K562 (cell line): Measurements from ENCODE around the gene CYBRD1. TPM values are rescaled to one million over a fixed set of nuclear protein-coding genes. Genes with fewer than 3 reads are reported as not detected.
A peak's percentile ranks its signal among the peaks of the same experiment; 100 is the strongest.

Experiments
- BRD9 ChIP-seq: fragments of 450-650 bp; IDR thresholded peaks from 2 replicates; pipeline ENCODE4 v1.6.1; 2018; ENCODE audit warnings: low read depth; ENCODE audit not compliant: partially characterized antibody
- CBX1 ChIP-seq: sonication (generic); IDR thresholded peaks from 2 replicates; pipeline ENCODE4 v1.6.1; 2016; ENCODE audit warnings: antibody characterized with exemption, low read depth, mild to moderate bottlenecking
- CREB1 ChIP-seq, 2 experiments: sonication (generic) in 1 of 2; formaldehyde crosslinking in 1 of 2; IDR thresholded peaks; 2 replicates each; pipeline versions ENCODE4 v1.6.1 to v1.8.0; 2012 to 2022; ENCODE audit warnings: inconsistent platforms in 1 of 2, mild to moderate bottlenecking in 1 of 2, missing genetic modification reagents in 1 of 2, moderate library complexity in 1 of 2
- ELF4 ChIP-seq: fragments of 450-650 bp; formaldehyde crosslinking; IDR thresholded peaks from 2 replicates; pipeline ENCODE4 v1.4.0; 2022; ENCODE audit warnings: missing genetic modification characterization
- GATAD2B ChIP-seq: fragments of 450-650 bp; IDR thresholded peaks from 2 replicates; pipeline ENCODE4 v1.6.1; 2017; ENCODE audit warnings: mild to moderate bottlenecking, borderline replicate concordance
- KLF6 ChIP-seq: fragments of 250-450 bp; sonication (Bioruptor Pico); IDR thresholded peaks from 2 replicates; pipeline ENCODE4 v1.4.0; 2020; ENCODE audit warnings: mild to moderate bottlenecking, moderate library complexity, borderline replicate concordance
- NUFIP1 ChIP-seq: fragments of 450-650 bp; IDR thresholded peaks from 2 replicates; pipeline ENCODE4 v1.6.1; 2018; ENCODE audit not compliant: partially characterized antibody
- RBM22 ChIP-seq: fragments of 200-400 bp; formaldehyde crosslinking; IDR thresholded peaks from 2 replicates; pipeline ENCODE4 v1.6.1; 2018; ENCODE audit warnings: low read length, low read depth; ENCODE audit not compliant: poor library complexity, severe bottlenecking
- RBM34 ChIP-seq: fragments of 200-400 bp; formaldehyde crosslinking; IDR thresholded peaks from 2 replicates; pipeline ENCODE4 v1.6.1; 2018; ENCODE audit warnings: low read length, borderline replicate concordance; ENCODE audit not compliant: insufficient read depth
- SP2 ChIP-seq: IDR thresholded peaks from 2 replicates; pipeline ENCODE4 v1.6.1; 2011; ENCODE audit warnings: mild to moderate bottlenecking, low read depth, low read length, moderate library complexity; ENCODE audit not compliant: poor library complexity, severe bottlenecking; ENCODE audit errors: extremely low read depth
- TBP ChIP-seq: optimal IDR thresholded peaks from 2 replicates; pipeline ENCODE3; 2011; ENCODE audit warnings: low read depth, low read length, improper control_type of control experiment
- TGIF2 ChIP-seq: sonication (generic); formaldehyde crosslinking; IDR thresholded peaks from 2 replicates; pipeline ENCODE4 v1.8.1; 2022; ENCODE audit warnings: mild to moderate bottlenecking, missing genetic modification reagents, moderate library complexity
- U2AF1 ChIP-seq: fragments of 200-400 bp; formaldehyde crosslinking; optimal IDR thresholded peaks from 2 replicates; pipeline ENCODE3; 2017; ENCODE audit warnings: mild to moderate bottlenecking, low read depth, low read length, moderate library complexity
- ZNF12 ChIP-seq: sonication (generic); formaldehyde crosslinking; IDR thresholded peaks from 2 replicates; pipeline ENCODE4 v1.4.0; 2020; ENCODE audit warnings: mild to moderate bottlenecking, missing genetic modification reagents
- ZNF133 ChIP-seq: fragments of 250-450 bp; sonication (Bioruptor Pico); IDR thresholded peaks from 2 replicates; pipeline ENCODE4 v1.4.0; 2020; ENCODE audit warnings: mild to moderate bottlenecking
- ZNF507 ChIP-seq: conservative IDR thresholded peaks from 2 replicates; pipeline ENCODE4 v1.6.1; 2017; ENCODE audit warnings: missing genetic modification characterization, missing compliant biosample characterization
- polyA plus RNA-seq, 8 experiments: library from polyadenylated mRNA; depleted of rRNA in 4 of 8; stranded (reverse) in 5 of 8; unstranded in 3 of 8; fragments of >200 nt; fragmentation: Nextera tagmentation in 2 of 8; fragmentation: Illumina TruSeq in 1 of 8; extraction: Ambion mirVana in 2 of 8; extraction: Trizol in 1 of 8; gene quantifications; 2 replicates each; pipeline versions ENCODE4 v1.2.1 to v1.2.3, GENCODE V29; 2011 to 2014; ENCODE audit warnings: inconsistent platforms in 1 of 8, missing spikeins in 1 of 8
- total RNA-seq, 7 experiments: library from RNA; depleted of rRNA in 6 of 7; stranded (reverse); fragments of >200 nt in 6 of 7; fragmentation: Illumina TruSeq in 2 of 7; extraction: Trizol in 2 of 7; gene quantifications; 2 replicates each; pipeline versions ENCODE4 v1.2.1 to v1.2.3, GENCODE V29; 2011 to 2021; ENCODE audit warnings: low replicate concordance in 1 of 7
- TF ChIP-seq, protein P1 (sequence below): sonication (generic); formaldehyde crosslinking; IDR thresholded peaks from 2 replicates; pipeline ENCODE4 v1.8.0; 2023; ENCODE audit warnings: missing genetic modification reagents, mild to moderate bottlenecking, borderline replicate concordance
- TF ChIP-seq, protein P2 (sequence below): conservative IDR thresholded peaks from 2 replicates; pipeline ENCODE4 v1.6.1; 2011; ENCODE audit warnings: low read depth, mild to moderate bottlenecking, low read length; ENCODE audit not compliant: control insufficient read depth
- TF ChIP-seq, protein P3 (sequence below), 3 experiments: IDR thresholded peaks in 2 of 3; conservative IDR thresholded peaks in 1 of 3; 2 replicates each; pipeline ENCODE4 v1.5.1; 2011 to 2012; ENCODE audit warnings: low read length in 3 of 3, mild to moderate bottlenecking in 3 of 3, control low read depth in 2 of 3, improper control_type of control experiment in 1 of 3, inconsistent platforms in 1 of 3, low read depth in 1 of 3, mixed read lengths in 1 of 3, moderate library complexity in 1 of 3; ENCODE audit not compliant: insufficient read depth in 2 of 3

The CYBRD1 gene
- total and polyA plus RNA-seq, 9 of the 15 experiments (the other 6 are each of a cell fraction or from before 2014, with no cell fraction given) = 9.6 to 22.4 (median 15.6) TPM

DNA sequence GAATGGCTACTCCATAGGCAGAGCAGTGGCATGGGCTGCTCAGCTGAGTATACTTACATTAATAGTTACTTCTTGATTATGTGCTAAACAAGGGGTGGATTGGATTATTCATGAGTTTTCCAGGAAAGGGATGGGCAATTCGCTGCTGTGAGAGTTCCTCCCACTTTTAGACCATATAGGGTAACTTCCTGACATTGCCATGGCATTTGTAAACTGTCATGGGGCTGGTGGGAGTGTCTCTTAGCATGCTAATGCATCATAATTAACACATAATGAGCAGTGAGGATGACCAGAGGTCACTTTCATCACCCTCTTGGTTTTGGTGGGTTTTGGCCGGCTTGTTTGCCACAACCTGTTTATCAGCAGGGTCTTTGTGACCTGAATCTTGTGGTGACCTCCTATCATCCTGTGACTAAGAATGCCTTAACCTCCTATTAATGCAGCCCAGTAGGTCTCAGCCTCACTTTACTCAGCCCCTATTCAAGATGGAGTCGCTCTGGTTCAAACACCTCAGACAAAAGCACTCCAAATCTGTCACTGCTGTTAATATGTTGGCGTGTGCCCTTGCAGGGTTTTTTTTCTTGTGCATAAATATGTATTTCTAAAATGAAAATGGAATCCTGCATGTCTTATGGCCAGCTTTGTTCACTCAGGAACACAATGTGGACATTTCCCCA lies 56.0 kb downstream of the CYBRD1 start (continued):
- TF ChIP-seq RBM34 (no peak), ZNF133 (no peak), NUFIP1 (no peak), U2AF1 (no peak), BRD9 (no peak), TBP (no peak), ZNF12 (CRISPR knock-in tag) (no peak), RBM22 (no peak), TGIF2 (CRISPR knock-in tag) (no peak), ELF4 (no peak), SP2 (no peak), KLF6 (peak; percentile 87; the same call in 1 of the 2 replicates), ZNF507 (tag) (0 out of 2 replicates have a peak, but pooled peaks have one; percentile 18), CREB1 (IDR thresholded peaks at IDR 0.05) (no peak), CREB1 (CRISPR knock-in tag; IDR thresholded peaks at IDR 0.05) (no peak), GATAD2B (no peak), CBX1 (no peak)
- TF ChIP-seq, protein P1, sequence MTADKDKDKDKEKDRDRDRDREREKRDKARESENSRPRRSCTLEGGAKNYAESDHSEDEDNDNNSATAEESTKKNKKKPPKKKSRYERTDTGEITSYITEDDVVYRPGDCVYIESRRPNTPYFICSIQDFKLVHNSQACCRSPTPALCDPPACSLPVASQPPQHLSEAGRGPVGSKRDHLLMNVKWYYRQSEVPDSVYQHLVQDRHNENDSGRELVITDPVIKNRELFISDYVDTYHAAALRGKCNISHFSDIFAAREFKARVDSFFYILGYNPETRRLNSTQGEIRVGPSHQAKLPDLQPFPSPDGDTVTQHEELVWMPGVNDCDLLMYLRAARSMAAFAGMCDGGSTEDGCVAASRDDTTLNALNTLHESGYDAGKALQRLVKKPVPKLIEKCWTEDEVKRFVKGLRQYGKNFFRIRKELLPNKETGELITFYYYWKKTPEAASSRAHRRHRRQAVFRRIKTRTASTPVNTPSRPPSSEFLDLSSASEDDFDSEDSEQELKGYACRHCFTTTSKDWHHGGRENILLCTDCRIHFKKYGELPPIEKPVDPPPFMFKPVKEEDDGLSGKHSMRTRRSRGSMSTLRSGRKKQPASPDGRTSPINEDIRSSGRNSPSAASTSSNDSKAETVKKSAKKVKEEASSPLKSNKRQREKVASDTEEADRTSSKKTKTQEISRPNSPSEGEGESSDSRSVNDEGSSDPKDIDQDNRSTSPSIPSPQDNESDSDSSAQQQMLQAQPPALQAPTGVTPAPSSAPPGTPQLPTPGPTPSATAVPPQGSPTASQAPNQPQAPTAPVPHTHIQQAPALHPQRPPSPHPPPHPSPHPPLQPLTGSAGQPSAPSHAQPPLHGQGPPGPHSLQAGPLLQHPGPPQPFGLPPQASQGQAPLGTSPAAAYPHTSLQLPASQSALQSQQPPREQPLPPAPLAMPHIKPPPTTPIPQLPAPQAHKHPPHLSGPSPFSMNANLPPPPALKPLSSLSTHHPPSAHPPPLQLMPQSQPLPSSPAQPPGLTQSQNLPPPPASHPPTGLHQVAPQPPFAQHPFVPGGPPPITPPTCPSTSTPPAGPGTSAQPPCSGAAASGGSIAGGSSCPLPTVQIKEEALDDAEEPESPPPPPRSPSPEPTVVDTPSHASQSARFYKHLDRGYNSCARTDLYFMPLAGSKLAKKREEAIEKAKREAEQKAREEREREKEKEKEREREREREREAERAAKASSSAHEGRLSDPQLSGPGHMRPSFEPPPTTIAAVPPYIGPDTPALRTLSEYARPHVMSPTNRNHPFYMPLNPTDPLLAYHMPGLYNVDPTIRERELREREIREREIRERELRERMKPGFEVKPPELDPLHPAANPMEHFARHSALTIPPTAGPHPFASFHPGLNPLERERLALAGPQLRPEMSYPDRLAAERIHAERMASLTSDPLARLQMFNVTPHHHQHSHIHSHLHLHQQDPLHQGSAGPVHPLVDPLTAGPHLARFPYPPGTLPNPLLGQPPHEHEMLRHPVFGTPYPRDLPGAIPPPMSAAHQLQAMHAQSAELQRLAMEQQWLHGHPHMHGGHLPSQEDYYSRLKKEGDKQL (CRISPR knock-in tag) = no peak
- TF ChIP-seq, protein P2, sequence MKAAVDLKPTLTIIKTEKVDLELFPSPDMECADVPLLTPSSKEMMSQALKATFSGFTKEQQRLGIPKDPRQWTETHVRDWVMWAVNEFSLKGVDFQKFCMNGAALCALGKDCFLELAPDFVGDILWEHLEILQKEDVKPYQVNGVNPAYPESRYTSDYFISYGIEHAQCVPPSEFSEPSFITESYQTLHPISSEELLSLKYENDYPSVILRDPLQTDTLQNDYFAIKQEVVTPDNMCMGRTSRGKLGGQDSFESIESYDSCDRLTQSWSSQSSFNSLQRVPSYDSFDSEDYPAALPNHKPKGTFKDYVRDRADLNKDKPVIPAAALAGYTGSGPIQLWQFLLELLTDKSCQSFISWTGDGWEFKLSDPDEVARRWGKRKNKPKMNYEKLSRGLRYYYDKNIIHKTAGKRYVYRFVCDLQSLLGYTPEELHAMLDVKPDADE = no peak
- TF ChIP-seq, protein P3, sequence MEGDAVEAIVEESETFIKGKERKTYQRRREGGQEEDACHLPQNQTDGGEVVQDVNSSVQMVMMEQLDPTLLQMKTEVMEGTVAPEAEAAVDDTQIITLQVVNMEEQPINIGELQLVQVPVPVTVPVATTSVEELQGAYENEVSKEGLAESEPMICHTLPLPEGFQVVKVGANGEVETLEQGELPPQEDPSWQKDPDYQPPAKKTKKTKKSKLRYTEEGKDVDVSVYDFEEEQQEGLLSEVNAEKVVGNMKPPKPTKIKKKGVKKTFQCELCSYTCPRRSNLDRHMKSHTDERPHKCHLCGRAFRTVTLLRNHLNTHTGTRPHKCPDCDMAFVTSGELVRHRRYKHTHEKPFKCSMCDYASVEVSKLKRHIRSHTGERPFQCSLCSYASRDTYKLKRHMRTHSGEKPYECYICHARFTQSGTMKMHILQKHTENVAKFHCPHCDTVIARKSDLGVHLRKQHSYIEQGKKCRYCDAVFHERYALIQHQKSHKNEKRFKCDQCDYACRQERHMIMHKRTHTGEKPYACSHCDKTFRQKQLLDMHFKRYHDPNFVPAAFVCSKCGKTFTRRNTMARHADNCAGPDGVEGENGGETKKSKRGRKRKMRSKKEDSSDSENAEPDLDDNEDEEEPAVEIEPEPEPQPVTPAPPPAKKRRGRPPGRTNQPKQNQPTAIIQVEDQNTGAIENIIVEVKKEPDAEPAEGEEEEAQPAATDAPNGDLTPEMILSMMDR (IDR thresholded peaks at IDR 0.05 in 2 of 3, conservative IDR thresholded peaks at IDR 0.05 in 1 of 3; ENCODE audit: insufficient read depth in 2 of 3, low read depth in 1 of 3, low read length in 3 of 3) = no peak
